ENCODE results near the gene MZF1. TPM values are rescaled to one million over a fixed set of nuclear protein-coding genes. Genes with fewer than 3 reads are reported as not detected.
A peak's percentile ranks its signal among the peaks of the same experiment; 100 is the strongest.
"Not testable (repeated sequence)": the region's sequence is repeated elsewhere in the genome, so short reads cannot be mapped to it uniquely, and the experiment has no call there.

Gene MZF1
- total RNA-seq, 1 experiment from 2014 or later, result 50.7 TPM

DNA sequence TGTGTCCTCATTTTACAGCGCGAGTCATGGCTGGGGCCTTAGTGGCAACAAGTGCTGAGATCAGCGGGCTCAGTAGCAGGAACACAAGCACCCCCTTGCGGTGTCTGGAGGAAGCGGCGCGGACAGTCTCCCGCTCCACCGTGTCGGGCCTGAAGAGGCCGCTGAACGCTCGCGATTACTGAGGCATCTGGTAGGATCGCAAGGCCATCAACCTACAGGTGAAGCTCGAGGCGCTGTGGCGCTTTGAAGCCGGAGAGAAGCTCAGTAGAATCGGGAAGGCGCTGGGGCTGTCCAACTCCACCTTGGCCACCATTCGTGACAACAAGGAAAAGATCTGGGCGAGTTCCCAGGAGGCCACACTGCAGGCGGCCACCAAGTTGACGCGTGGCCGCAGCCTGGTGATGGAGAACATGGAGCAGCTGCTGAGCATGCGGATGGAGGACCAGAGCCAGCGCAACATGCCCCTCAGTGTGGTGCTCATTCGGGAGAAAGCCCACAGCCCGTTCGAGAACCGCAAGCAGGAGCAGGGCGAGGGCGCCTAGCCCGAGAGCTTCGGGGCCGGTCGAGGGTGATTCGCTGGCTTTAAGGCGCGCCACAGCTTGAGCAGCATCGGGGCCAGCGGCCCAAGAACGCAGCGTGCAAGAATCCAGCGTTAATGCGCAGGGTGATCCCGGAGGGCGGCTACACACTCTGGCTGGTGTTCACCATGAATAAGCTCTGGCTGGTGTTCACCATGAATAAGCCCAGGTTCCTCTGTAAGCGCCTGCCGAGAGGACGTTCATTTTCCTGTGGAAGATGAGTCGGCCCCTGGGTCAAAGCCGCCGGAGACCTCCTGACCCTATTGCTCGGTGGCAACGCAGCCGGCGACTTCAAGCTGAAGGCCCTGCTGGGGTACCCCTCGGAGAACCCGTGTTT, 8.3 kb upstream of the MZF1 start:
- DNase-seq (ENCODE audit: unreplicated experiment), result peak; percentile 55
- TF ChIP-seq, protein P1, sequence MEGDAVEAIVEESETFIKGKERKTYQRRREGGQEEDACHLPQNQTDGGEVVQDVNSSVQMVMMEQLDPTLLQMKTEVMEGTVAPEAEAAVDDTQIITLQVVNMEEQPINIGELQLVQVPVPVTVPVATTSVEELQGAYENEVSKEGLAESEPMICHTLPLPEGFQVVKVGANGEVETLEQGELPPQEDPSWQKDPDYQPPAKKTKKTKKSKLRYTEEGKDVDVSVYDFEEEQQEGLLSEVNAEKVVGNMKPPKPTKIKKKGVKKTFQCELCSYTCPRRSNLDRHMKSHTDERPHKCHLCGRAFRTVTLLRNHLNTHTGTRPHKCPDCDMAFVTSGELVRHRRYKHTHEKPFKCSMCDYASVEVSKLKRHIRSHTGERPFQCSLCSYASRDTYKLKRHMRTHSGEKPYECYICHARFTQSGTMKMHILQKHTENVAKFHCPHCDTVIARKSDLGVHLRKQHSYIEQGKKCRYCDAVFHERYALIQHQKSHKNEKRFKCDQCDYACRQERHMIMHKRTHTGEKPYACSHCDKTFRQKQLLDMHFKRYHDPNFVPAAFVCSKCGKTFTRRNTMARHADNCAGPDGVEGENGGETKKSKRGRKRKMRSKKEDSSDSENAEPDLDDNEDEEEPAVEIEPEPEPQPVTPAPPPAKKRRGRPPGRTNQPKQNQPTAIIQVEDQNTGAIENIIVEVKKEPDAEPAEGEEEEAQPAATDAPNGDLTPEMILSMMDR (IDR thresholded peaks at IDR 0.05; ENCODE audit: unreplicated experiment), result peak; percentile 75
- CTCF ChIA-PET, result interaction anchor here (0.6 to 1.6 kb wide), 3 partner anchors 15 to 68 kb away, joined by 3 to 4 read pairs (median 3); no protein-coding TSS in a partner anchor
- Mint-ChIP-seq H3K4me3 (ENCODE audit: unreplicated experiment) (no peak overlapping the region), H3K36me3 (ENCODE audit: insufficient read depth, unreplicated experiment) (peaks cover 45% of the 10 kb centered on the region), H3K4me1 (ENCODE audit: insufficient read depth, unreplicated experiment) (peaks cover 15% of the 10 kb centered on the region), H3K27me3 (ENCODE audit: insufficient read depth, unreplicated experiment) (no peaks in the 10 kb centered on the region), H3K27ac (ENCODE audit: low read depth, unreplicated experiment) (no peak overlapping the region), H3K9me3 (ENCODE audit: unreplicated experiment) (no peaks in the 10 kb centered on the region)
- POLR2A ChIA-PET, result interaction anchor here (0.6 to 1.6 kb wide), 3 partner anchors 28 to 61 kb away, joined by 3 to 8 read pairs (median 5); partner anchors contain the start of gene TRIM28
- no TSS peak for BruUV-seq (replicated peaks)
- intact Hi-C loops (cut with micrococcal nuclease), result no loop called here

DNA sequence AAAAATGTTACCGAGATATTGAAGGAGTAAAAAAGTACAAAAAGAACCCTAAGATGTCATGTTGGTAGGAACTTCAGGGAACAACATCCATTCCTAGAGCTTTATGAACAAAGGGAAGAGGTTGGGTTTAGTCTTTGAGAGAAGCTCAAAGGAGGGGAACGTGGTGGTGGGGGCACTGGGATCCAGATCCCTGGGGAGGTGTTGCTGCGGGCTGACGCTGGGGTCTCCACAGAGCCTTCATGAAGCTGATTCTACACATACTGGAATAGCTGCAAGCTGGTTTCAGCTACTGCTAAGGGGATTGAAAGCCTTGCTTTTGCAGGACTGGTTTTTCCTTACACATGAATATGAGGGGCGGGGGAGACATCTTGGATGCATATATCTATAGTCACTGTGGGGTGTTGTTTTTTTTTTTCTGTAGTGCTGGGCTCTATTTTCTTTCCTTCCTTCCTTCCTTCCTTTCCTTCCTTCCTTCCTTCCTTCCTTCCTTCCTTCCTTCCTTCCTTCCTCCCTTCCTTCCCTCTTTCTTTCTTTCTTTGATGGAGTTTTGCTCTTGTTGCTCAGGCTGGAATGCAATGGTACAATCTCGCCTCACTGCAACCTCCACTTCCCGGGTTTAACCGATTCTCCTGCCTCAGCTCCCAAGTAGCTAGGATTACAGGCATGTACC, 6.5 kb upstream of the MZF1 start:
- CTCF ChIA-PET, result interaction anchor here (0.7 to 3.0 kb wide), 2 partner anchors 48 to 60 kb away, joined by 3 to 9 read pairs; partner anchors contain the start of gene ZBTB45
- BruUV-seq (replicated peaks), result no TSS peak
- Mint-ChIP-seq H3K27ac (ENCODE audit: low read depth, unreplicated experiment) (no peak overlapping the region), H3K9me3 (ENCODE audit: unreplicated experiment) (no peaks in the 10 kb centered on the region), H3K4me1 (ENCODE audit: insufficient read depth, unreplicated experiment) (peaks cover 15% of the 10 kb centered on the region), H3K36me3 (ENCODE audit: insufficient read depth, unreplicated experiment) (peaks cover 45% of the 10 kb centered on the region), H3K4me3 (ENCODE audit: unreplicated experiment) (no peak overlapping the region), H3K27me3 (ENCODE audit: insufficient read depth, unreplicated experiment) (no peaks in the 10 kb centered on the region)
- TF ChIP-seq, protein P1 (IDR thresholded peaks at IDR 0.05; ENCODE audit: unreplicated experiment), result no peak
- intact Hi-C loops (cut with micrococcal nuclease), result no loop called here
- DNase-seq (ENCODE audit: unreplicated experiment), result no peak
- POLR2A ChIA-PET, result interaction anchor here (1.6 kb wide), 2 partner anchors 36 to 60 kb away, joined by 7 to 8 read pairs; partner anchors contain the start of genes TRIM28 and ZBTB45

DNA sequence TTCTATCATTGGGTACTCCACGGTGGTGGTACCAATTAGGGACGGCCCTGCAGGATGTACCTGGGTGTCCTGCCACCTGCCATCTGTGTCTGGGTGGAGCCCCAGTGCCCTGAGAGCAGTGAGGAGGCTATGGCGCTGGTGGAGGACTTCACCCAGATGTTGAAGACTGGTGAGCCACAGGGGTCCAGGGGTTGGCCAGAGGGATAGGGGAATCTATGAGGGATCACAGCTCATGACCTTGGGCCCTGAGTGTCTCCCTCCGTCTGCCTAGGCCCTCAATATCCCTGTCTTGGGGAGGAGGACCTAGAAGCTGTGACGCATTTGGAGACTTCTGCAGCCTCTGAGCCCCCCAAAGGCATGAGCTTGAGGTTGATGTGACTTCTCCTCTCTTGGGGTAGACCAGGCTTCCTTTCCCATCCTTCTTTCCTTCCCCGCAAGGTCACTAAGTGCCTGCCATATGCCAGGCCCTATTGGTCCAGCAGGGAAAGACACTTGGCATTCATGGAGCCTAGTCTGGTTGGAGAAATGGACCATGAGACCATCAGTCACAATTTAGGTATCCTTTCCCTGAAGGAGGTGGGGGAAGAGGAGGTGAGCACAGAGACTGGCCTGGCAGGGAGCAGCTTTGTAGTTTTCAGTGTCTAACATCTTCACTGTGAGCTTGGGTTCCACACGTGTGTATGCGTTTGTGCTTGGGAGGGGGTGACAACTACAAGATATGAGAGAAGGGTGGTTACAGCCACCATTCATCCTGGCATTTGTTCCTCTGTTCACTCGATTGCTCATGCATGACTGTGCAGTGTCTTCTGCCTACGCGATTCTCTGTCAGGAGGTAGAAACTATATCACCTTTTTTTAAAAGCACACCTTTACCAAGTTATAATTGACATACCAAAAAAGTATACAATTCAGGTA, 5.1 kb upstream of the MZF1 start:
- TF ChIP-seq, protein P1 (IDR thresholded peaks at IDR 0.05; ENCODE audit: unreplicated experiment), result no peak
- intact Hi-C loops (cut with micrococcal nuclease), result no loop called here
- ChIA-PET POLR2A (interaction anchor here (0.6 to 1.6 kb wide), 2 partner anchors 59 to 115 kb away, joined by 4 to 7 read pairs; partner anchors contain the start of gene ZBTB45), CTCF (interaction anchor here (3.0 kb wide), 1 partner anchor 58 kb away, joined by 9 read pairs; the partner anchor contains the start of gene ZBTB45)
- BruUV-seq (replicated peaks), result no TSS peak
- H3K27me3 Mint-ChIP-seq (ENCODE audit: insufficient read depth, unreplicated experiment), result no peaks in the 10 kb centered on the region
- no peak for DNase-seq (ENCODE audit: unreplicated experiment)
- peaks cover 43% of the 10 kb centered on the region for H3K36me3 Mint-ChIP-seq (ENCODE audit: insufficient read depth, unreplicated experiment)
- no peaks in the 10 kb centered on the region for H3K9me3 Mint-ChIP-seq (ENCODE audit: unreplicated experiment)
- no peak overlapping the region for H3K27ac Mint-ChIP-seq (ENCODE audit: low read depth, unreplicated experiment)
- H3K4me1 Mint-ChIP-seq (ENCODE audit: insufficient read depth, unreplicated experiment), result peaks cover 23% of the 10 kb centered on the region
- H3K4me3 Mint-ChIP-seq (ENCODE audit: unreplicated experiment), result no peak overlapping the region

DNA sequence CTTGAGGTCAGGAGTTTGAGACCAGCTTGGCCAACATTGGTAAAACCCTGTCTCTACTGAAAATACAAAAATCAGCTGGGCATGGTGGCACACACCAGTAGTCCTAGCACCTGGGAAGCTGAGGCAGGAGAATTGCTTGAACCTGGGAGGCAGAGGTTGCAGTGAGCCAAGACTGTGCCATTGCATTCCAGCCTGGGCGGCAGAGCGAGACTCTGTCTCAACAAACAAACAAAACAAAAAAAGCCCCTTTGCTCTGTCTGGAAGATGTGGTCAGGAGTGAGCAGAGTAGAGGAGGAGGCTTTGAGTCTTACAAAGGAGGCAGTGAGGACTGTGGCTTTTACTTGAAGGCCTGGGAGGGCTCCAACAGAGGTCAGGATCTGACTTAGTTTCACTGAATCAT, 4.4 kb upstream of the MZF1 start:
- H3K9me3 Mint-ChIP-seq (ENCODE audit: unreplicated experiment); intact Hi-C loops (cut with micrococcal nuclease); BruUV-seq (replicated peaks); H3K4me3 Mint-ChIP-seq (ENCODE audit: unreplicated experiment); DNase-seq (ENCODE audit: unreplicated experiment); H3K27me3 Mint-ChIP-seq (ENCODE audit: insufficient read depth, unreplicated experiment); H3K27ac Mint-ChIP-seq (ENCODE audit: low read depth, unreplicated experiment): not testable (repeated sequence)
- ChIA-PET POLR2A (interaction anchor here (0.6 kb wide), 1 partner anchor 115 kb away, joined by 4 read pairs; no protein-coding TSS in a partner anchor), CTCF (interaction anchor here (1.0 to 3.0 kb wide), 2 partner anchors 22 to 58 kb away, joined by 4 to 9 read pairs; partner anchors contain the start of genes CHMP2A and ZBTB45)
- H3K36me3 Mint-ChIP-seq (ENCODE audit: insufficient read depth, unreplicated experiment), result peaks cover 42% of the 10 kb centered on the region
- peaks cover 23% of the 10 kb centered on the region for H3K4me1 Mint-ChIP-seq (ENCODE audit: insufficient read depth, unreplicated experiment)

Measured in MCF 10A (cell line).